SW480 (cell line): ENCODE measurements around the gene LRRC47.

ENCODE experiments used
- DNase-seq: peaks from one replicate; pipeline ENCODE4 v3.0.0-alpha.2; 2016; ENCODE audit warnings: low spot score

LRRC47 gene

GRCh38 chr1:3732434-3733093, 63.7 kb downstream of the LRRC47 start:
- no peak for DNase-seq

- no peak for DNase-seq
Measured at GRCh38 chr1:3731583-3732433, 64.5 kb downstream of the LRRC47 start.

GRCh38 chr1:3730543-3731247, 65.6 kb downstream of the LRRC47 start:
- no peak for DNase-seq

GRCh38 chr1:3729594-3730542, 66.4 kb downstream of the LRRC47 start:
- no peak for DNase-seq
